PC-9 (cell line): ENCODE data around the gene NEO1. TPM values are rescaled to one million over a fixed set of nuclear protein-coding genes. Genes with fewer than 3 reads are reported as not detected.

ENCODE experiments used
- BruUV-seq: library from RNA; stranded (reverse); fragments of 400-500 nt; replicated peaks from 2 replicates; lab custom pipeline; 2021; lab: Mats Ljungman, UMichigan
- CTCF ChIA-PET: fragments of 300-600 bp; sonication (Branson Sonifier 250); formaldehyde crosslinking; loops from one replicate; lab custom pipeline; 2022; ENCODE audit warnings: antibody characterized with exemption; lab: Charles Lee
- POLR2A ChIA-PET: fragments of 300-600 bp; sonication (Branson Sonifier 250); formaldehyde crosslinking; loops from one replicate; lab custom pipeline; 2022; ENCODE audit warnings: antibody characterized with exemption; ENCODE audit not compliant: unreplicated experiment; lab: Charles Lee
- DNase-seq, 2 experiments: peaks; one replicate each; pipeline versions ENCODE4 v3.0.0 to v3.0.0-alpha.2; 2015 to 2022; ENCODE audit warnings: mixed read lengths in 1 of 2
- H2AFZ ChIP-seq: fragments of 200-600 bp; sonication (generic); 2 replicates; pipeline ENCODE4 v1.8.1; 2017; ENCODE audit warnings: antibody characterized with exemption
- H3F3A ChIP-seq: fragments of 200-600 bp; sonication (generic); 2 replicates; pipeline ENCODE4 v1.8.1; 2017; ENCODE audit warnings: antibody characterized with exemption, mild to moderate bottlenecking, low read depth; ENCODE audit not compliant: insufficient read depth
- H3K27ac ChIP-seq: fragments of 200-600 bp; sonication (generic); 2 replicates; pipeline ENCODE4 v1.6.1; 2016; ENCODE audit warnings: mixed run types
- H3K27me3 ChIP-seq: fragments of 200-600 bp; sonication (generic); 2 replicates; pipeline ENCODE4 v1.6.1; 2016; ENCODE audit warnings: low read depth, mixed run types; ENCODE audit not compliant: insufficient read depth
- H3K36me3 ChIP-seq: fragments of 200-600 bp; sonication (generic); 2 replicates; pipeline ENCODE4 v1.6.1; 2016; ENCODE audit warnings: low read depth, mixed run types
- H3K4me1 ChIP-seq: fragments of 200-600 bp; sonication (generic); replicated peaks from 2 replicates; pipeline ENCODE4 v1.6.1; 2016; ENCODE audit warnings: mixed run types; ENCODE audit not compliant: insufficient read depth
- H3K4me2 ChIP-seq: fragments of 200-600 bp; sonication (generic); 2 replicates; pipeline ENCODE4 v1.6.1; 2017; ENCODE audit warnings: mixed run types
- H3K4me3 ChIP-seq: fragments of 200-600 bp; sonication (generic); 2 replicates; pipeline ENCODE4 v1.6.1; 2016; ENCODE audit warnings: mixed run types
- H3K79me2 ChIP-seq: fragments of 200-600 bp; sonication (generic); 2 replicates; pipeline ENCODE4 v1.6.1; 2017; ENCODE audit warnings: low read depth, mixed run types
- H3K9me2 ChIP-seq: fragments of 200-600 bp; sonication (generic); 2 replicates; pipeline ENCODE4 v1.8.1; 2017; ENCODE audit warnings: mild to moderate bottlenecking; ENCODE audit not compliant: insufficient read depth
- H3K9me3 ChIP-seq: fragments of 200-600 bp; sonication (generic); 2 replicates; pipeline ENCODE4 v1.8.1; 2016; ENCODE audit warnings: low read depth; ENCODE audit not compliant: insufficient read depth
- H4K20me1 ChIP-seq: fragments of 200-600 bp; sonication (generic); 2 replicates; pipeline ENCODE4 v1.8.1; 2017; ENCODE audit not compliant: insufficient read depth
- CTCF ChIP-seq: fragments of 200-600 bp; sonication (generic); conservative IDR thresholded peaks from 2 replicates; pipeline ENCODE4 v1.6.1; 2017; ENCODE audit warnings: mixed run types, antibody characterized with exemption, mild to moderate bottlenecking, moderate library complexity
- EZH2 ChIP-seq: fragments of 200-600 bp; sonication (generic); IDR thresholded peaks from 2 replicates; pipeline ENCODE4 v1.8.0; 2017; ENCODE audit warnings: antibody characterized with exemption, low read depth
- intact Hi-C: fragments of 100-400 bp; cut with micrococcal nuclease; formaldehyde crosslinking; loops from one replicate; pipeline ENCODE4 v1.10.0; 2022; ENCODE audit not compliant: unreplicated experiment
- total RNA-seq: library from RNA; stranded (reverse); gene quantifications from 2 replicates; pipeline ENCODE4 v1.2.3, GENCODE V29; 2021

The NEO1 gene
- total RNA-seq, 1 experiment from 2014 or later, result 5.2 TPM

- ChIA-PET POLR2A (no interaction called here), CTCF (no interaction called here)
- Histone ChIP-seq H3K4me1 (no peaks in the 10 kb centered on the region), H3K79me2 (no peaks in the 10 kb centered on the region), H3K27ac (no peak overlapping the region), H3F3A (no peaks in the 10 kb centered on the region), H3K9me3 (no peaks in the 10 kb centered on the region), H3K9me2 (no peaks in the 10 kb centered on the region), H4K20me1 (no peaks in the 10 kb centered on the region), H3K4me2 (no peak overlapping the region), H2AFZ (no peak overlapping the region), H3K36me3 (no peaks in the 10 kb centered on the region), H3K27me3 (peaks cover 75% of the 10 kb centered on the region), H3K4me3 (no peak overlapping the region)
- BruUV-seq, result no TSS peak
- no peak for TF ChIP-seq CTCF
- no peak for TF ChIP-seq EZH2
- DNase-seq, result no peak
- intact Hi-C loops, result no loop called here
Measured at GRCh38 chr15:73023071-73023470, 29.2 kb upstream of the NEO1 start.

- Histone ChIP-seq H3F3A (no peaks in the 10 kb centered on the region), H3K27me3 (peaks cover 77% of the 10 kb centered on the region), H4K20me1 (no peaks in the 10 kb centered on the region), H3K4me1 (no peaks in the 10 kb centered on the region), H3K4me3 (no peak overlapping the region), H2AFZ (no peak overlapping the region), H3K9me2 (no peaks in the 10 kb centered on the region), H3K36me3 (no peaks in the 10 kb centered on the region), H3K79me2 (no peaks in the 10 kb centered on the region), H3K9me3 (no peaks in the 10 kb centered on the region), H3K27ac (no peak overlapping the region), H3K4me2 (no peak overlapping the region)
- POLR2A ChIA-PET, result no interaction called here
- no TSS peak for BruUV-seq
- intact Hi-C loops, result no loop called here
- CTCF ChIA-PET, result interaction anchor here (0.7 kb wide), 1 partner anchor 824 kb away, joined by 24 read pairs; no protein-coding TSS in a partner anchor
- TF ChIP-seq EZH2, result no peak
- no peak for TF ChIP-seq CTCF
- DNase-seq, result no peak
Measured at GRCh38 chr15:73024168-73024567, 28.1 kb upstream of the NEO1 start.

GRCh38 chr15:73026511-73027054 lies 25.7 kb upstream of the NEO1 start:
- Histone ChIP-seq H3K27ac (no peak overlapping the region), H3K9me2 (no peaks in the 10 kb centered on the region), H2AFZ (no peak overlapping the region), H3K4me2 (no peak overlapping the region), H3K9me3 (no peaks in the 10 kb centered on the region), H3K4me1 (no peaks in the 10 kb centered on the region), H3K79me2 (no peaks in the 10 kb centered on the region), H3K4me3 (no peak overlapping the region), H3K27me3 (peaks cover 79% of the 10 kb centered on the region), H3K36me3 (no peaks in the 10 kb centered on the region), H3F3A (no peaks in the 10 kb centered on the region), H4K20me1 (no peaks in the 10 kb centered on the region)
- ChIA-PET POLR2A (no interaction called here), CTCF (no interaction called here)
- TF ChIP-seq CTCF, result no peak
- TF ChIP-seq EZH2, result no peak
- DNase-seq, result no peak
- intact Hi-C loops, result no loop called here
- BruUV-seq, result no TSS peak
